Right lung (tissue), 5 donors: ENCODE measurements around the gene NCOA4. TPM values are rescaled to one million over a fixed set of nuclear protein-coding genes. Genes with fewer than 3 reads are reported as not detected.
"Not testable (repeated sequence)": the region's sequence is repeated elsewhere in the genome, so short reads cannot be mapped to it uniquely, and the experiment has no call there.

Experiments used
- DNase-seq, 2 donors: peaks; one replicate each; pipeline ENCODE4 v3.0.0-alpha.2; 2013
- polyA plus RNA-seq, 5 donors: library from polyadenylated mRNA; unstranded; fragments of 120-200 nt; gene quantifications; one replicate each; pipeline versions ENCODE4 v1.2.1 to v1.2.3, GENCODE V29; 2013; ENCODE audit warnings: inconsistent platforms in 1 of 5, low replicate concordance in 1 of 5; ENCODE audit not compliant: insufficient read length in 5 of 5, insufficient read depth in 1 of 5

Gene NCOA4
- polyA plus RNA-seq, 5 donors, result 160 to 214 (median 163) TPM

- DNase-seq, result no peak
Measured at GRCh38 chr10:45997557-45997956, 32.9 kb downstream of the NCOA4 start.

- DNase-seq, result not testable (repeated sequence)
Measured at GRCh38 chr10:45985590-45985989, 44.8 kb downstream of the NCOA4 start.

- DNase-seq, result not testable (repeated sequence)
Measured at GRCh38 chr10:45984473-45984872, 46.0 kb downstream of the NCOA4 start.

- DNase-seq, result peak in 1 of 2 donors; percentile 14
Measured at GRCh38 chr10:45983538-45984186, 46.8 kb downstream of the NCOA4 start.

GRCh38 chr10:45981367-45981766 lies 49.1 kb downstream of the NCOA4 start:
- DNase-seq, result not testable (repeated sequence)

- DNase-seq, result not testable (repeated sequence)
Measured at GRCh38 chr10:45978554-45978953, 51.9 kb downstream of the NCOA4 start.

- not testable (repeated sequence) for DNase-seq
Measured at GRCh38 chr10:45974041-45974440, 56.4 kb downstream of the NCOA4 start.

GRCh38 chr10:45972813-45973169 lies 57.6 kb downstream of the NCOA4 start:
- DNase-seq, result not testable (repeated sequence)

GRCh38 chr10:45972106-45972812 lies 58.2 kb downstream of the NCOA4 start, which contains the start of gene TIMM23:
Gene TIMM23, plus strand, starts transcription at chr10:45972489. Its CDS starts 136 bp downstream, at chr10:45972625.
- peak; percentile 71 to 79 for DNase-seq

GRCh38 chr10:45971742-45972105 lies 58.7 kb downstream of the NCOA4 start:
- not testable (repeated sequence) for DNase-seq

- not testable (repeated sequence) for DNase-seq
Measured at GRCh38 chr10:45971019-45971418, 59.4 kb downstream of the NCOA4 start.

GRCh38 chr10:45962686-45963452 lies 67.6 kb downstream of the NCOA4 start:
- not testable (repeated sequence) for DNase-seq

- not testable (repeated sequence) for DNase-seq
Measured at GRCh38 chr10:45957928-45958327, 72.5 kb downstream of the NCOA4 start.

GRCh38 chr10:45956634-45957033 lies 73.8 kb downstream of the NCOA4 start:
- not testable (repeated sequence) for DNase-seq

Other genes starting within 250 kb of the NCOA4 start
- 10 to 100 TPM; 32.7 to 62.6 (median 39.3) TPM for gene AGAP4, start 183.1 kb downstream of the NCOA4 start, polyA plus RNA-seq
- gene TIMM23, start 58.1 kb downstream of the NCOA4 start, polyA plus RNA-seq, result 10 to 100 TPM; 41.7 to 54.9 (median 47.6) TPM
- not detected for gene MSMB, start 15.6 kb upstream of the NCOA4 start, polyA plus RNA-seq